Central memory CD4-positive, alpha-beta T cell (primary cell): Measurements from ENCODE around the gene IL10RA.
"Not testable (repeated sequence)": the region's sequence is repeated elsewhere in the genome, so short reads cannot be mapped to it uniquely, and the experiment has no call there.

Source experiments
- DNase-seq: peaks from one replicate; pipeline ENCODE4 v3.0.0; 2022
- total RNA-seq, 3 experiments: gene quantifications; one replicate each; lab custom pipeline; 2026; lab: John Stamatoyannopoulos, UW

IL10RA gene
- total RNA-seq = 29.5 to 776 (median 472) reads per million in 3 experiments

GRCh38 chr11:117985953-117986887, at the start of gene IL10RA:
Gene IL10RA (plus strand): TSS chr11:117986394. CDS start chr11:117986468, 74 bp downstream.
- DNase-seq = peak; percentile 82

- no peak for DNase-seq
These were observed 49.2 kb upstream of the IL10RA start for GRCh38 chr11:117936973-117937372.

GRCh38 chr11:117940736-117941135, 45.5 kb upstream of the IL10RA start:
- DNase-seq = no peak

- no peak for DNase-seq
These were observed 45.0 kb upstream of the IL10RA start for GRCh38 chr11:117941163-117941707.

GRCh38 chr11:117941976-117942654, 44.1 kb upstream of the IL10RA start:
- DNase-seq = no peak

GRCh38 chr11:117944554-117944953, 41.6 kb upstream of the IL10RA start:
- DNase-seq = no peak

GRCh38 chr11:117945047-117945810, 41.0 kb upstream of the IL10RA start:
- DNase-seq = no peak

GRCh38 chr11:117946156-117946841, 39.9 kb upstream of the IL10RA start:
- no peak for DNase-seq

- peak; percentile 67 for DNase-seq
These were observed 39.2 kb upstream of the IL10RA start for GRCh38 chr11:117946842-117947526.

- not testable (repeated sequence) for DNase-seq
These were observed 38.4 kb upstream of the IL10RA start for GRCh38 chr11:117947751-117948150.

GRCh38 chr11:117948466-117948865, 37.7 kb upstream of the IL10RA start:
- DNase-seq = not testable (repeated sequence)

GRCh38 chr11:117949062-117949461, 37.1 kb upstream of the IL10RA start:
- DNase-seq = no peak

GRCh38 chr11:117950301-117950700, 35.9 kb upstream of the IL10RA start:
- DNase-seq = peak; percentile 80

GRCh38 chr11:117950993-117951961, 34.9 kb upstream of the IL10RA start:
- peak; percentile 63 for DNase-seq

GRCh38 chr11:117953024-117953671, 33.0 kb upstream of the IL10RA start:
- peak; percentile 72 for DNase-seq

- no peak for DNase-seq
These were observed 27.2 kb upstream of the IL10RA start for GRCh38 chr11:117958949-117959348.

- no peak for DNase-seq
These were observed 26.6 kb upstream of the IL10RA start for GRCh38 chr11:117959438-117960149.

- no peak for DNase-seq
These were observed 25.8 kb upstream of the IL10RA start for GRCh38 chr11:117960406-117960805.

- no peak for DNase-seq
These were observed 24.3 kb upstream of the IL10RA start for GRCh38 chr11:117961896-117962295.
